ENCODE results near the gene TMED4. TPM values are rescaled to one million over a fixed set of nuclear protein-coding genes. Genes with fewer than 3 reads are reported as not detected.
A peak's percentile ranks its signal among the peaks of the same experiment; 100 is the strongest.

The TMED4 gene
- total and polyA plus RNA-seq, 2 donors (not counting 3 experiments of a cell fraction or from before 2014, with no cell fraction given), result 63.4 to 89.7 TPM

GRCh38 chr7:44548893-44549292 lies 33.1 kb downstream of the TMED4 start:
- H2AFZ ChIP-seq (ENCODE audit: low read depth, low read length), result no peak overlapping the region
- H3K27me3 ChIP-seq (ENCODE audit: control insufficient read depth in 2 of 2, insufficient read depth in 2 of 2, low read length in 2 of 2), result peaks cover 8 to 12% of the 10 kb centered on the region in 2 experiments
- FAIRE-seq (no peak), DNase-seq (ENCODE audit: low read depth, low spot score) (no peak)
- intact Hi-C loops (cut with micrococcal nuclease) (no loop called here), dilution Hi-C loops (cut with MboI; ENCODE audit: extremely low pct_ligation_motif_present, low sequenced_read_pairs) (no loop called here)
- H3K79me2 ChIP-seq (ENCODE audit: control insufficient read depth, insufficient read depth, low read length), result no peaks in the 10 kb centered on the region
- H3K9me1 ChIP-seq (replicated peaks; ENCODE audit: control insufficient read depth, extremely low read depth, insufficient read depth, low read length), result no peaks in the 10 kb centered on the region
- H3K4me3 ChIP-seq (replicated peaks in 1 of 3; ENCODE audit: insufficient read depth in 1 of 3, low read depth in 1 of 3, low read length in 3 of 3), result no peak overlapping the region
- H3K4me2 ChIP-seq (ENCODE audit: insufficient read depth, low read length), result no peak overlapping the region
- peaks cover 2% of the 10 kb centered on the region for H3K4me1 ChIP-seq (ENCODE audit: control insufficient read depth, extremely low read depth, insufficient read depth, low read length)
- H3K36me3 ChIP-seq (ENCODE audit: control insufficient read depth in 2 of 2, extremely low read depth in 1 of 2, insufficient read depth in 2 of 2, low read length in 2 of 2), result no peaks in the 10 kb centered on the region
- no peak overlapping the region for H3K27ac ChIP-seq (ENCODE audit: insufficient read depth, low read depth, low read length)
- BruUV-seq (replicated peaks), result no TSS peak
- POLR2A ChIA-PET, result no interaction called here
- TF ChIP-seq POLR2A (IDR thresholded peaks at IDR 0.05; ENCODE audit: low read depth, low read length), result no peak
- TF ChIP-seq JUN (IDR thresholded peaks at IDR 0.05; ENCODE audit: borderline replicate concordance, insufficient read depth, insufficient read length, low read depth), result peak; percentile 37
- TF ChIP-seq MAX (IDR thresholded peaks at IDR 0.05; ENCODE audit: insufficient read depth, insufficient read length), result no peak
- TF ChIP-seq FOS (IDR thresholded peaks at IDR 0.05; ENCODE audit: borderline replicate concordance, insufficient read depth, low read length), result peak; percentile 11
- no peak for TF ChIP-seq GATA2 (IDR thresholded peaks at IDR 0.05; ENCODE audit: insufficient read depth, insufficient read length, low read depth, low read length)
- TF ChIP-seq POLR2AphosphoS5 (IDR thresholded peaks at IDR 0.05; ENCODE audit: insufficient read depth, low read depth, low read length), result no peak
- TF ChIP-seq EZH2 (IDR thresholded peaks at IDR 0.05; ENCODE audit: borderline replicate concordance, low read depth, low read length, severe bottlenecking), result no peak
- no peak for TF ChIP-seq CTCF (IDR thresholded peaks at IDR 0.05; ENCODE audit: extremely low read depth in 1 of 2, insufficient read depth in 1 of 2, low read depth in 1 of 2, low read length in 2 of 2)
- no peak for TF ChIP-seq MYC (IDR thresholded peaks at IDR 0.05; ENCODE audit: low read depth, low read length)
- CTCF ChIA-PET, result interaction anchor here (0.5 to 1.8 kb wide), 3 partner anchors 14 to 330 kb away, joined by 3 to 6 read pairs (median 4); no protein-coding TSS in a partner anchor
- no peaks in the 10 kb centered on the region for H4K20me1 ChIP-seq (replicated peaks; ENCODE audit: control insufficient read depth, extremely low read depth, insufficient read depth, low read length)
- no peaks in the 10 kb centered on the region for H3K9me3 ChIP-seq (replicated peaks; ENCODE audit: control insufficient read depth, insufficient read depth, low read length)
- H3K9ac ChIP-seq (replicated peaks; ENCODE audit: extremely low read depth, insufficient read depth, low read length), result no peak overlapping the region
